ENCODE results near the gene KCNJ15. TPM values are rescaled to one million over a fixed set of nuclear protein-coding genes. Genes with fewer than 3 reads are reported as not detected.

KCNJ15 gene
- total RNA-seq, 4 donors from 2014 or later = 4.6 to 9.2 (median 6.5) TPM

GRCh38 chr21:38299671-38300070 lies 42.9 kb downstream of the KCNJ15 start:
- DNase-seq (ENCODE audit: low spot score in 2 of 2) = no peak
- peaks cover 5% of the 10 kb centered on the region for H3K36me3 ChIP-seq
- no peaks in the 10 kb centered on the region for H3K9me3 ChIP-seq
- 96% methylated on average over 8 of the region's 8 CpGs for WGBS
- no peak overlapping the region for H3K4me3 ChIP-seq
- no peaks in the 10 kb centered on the region for H3K27me3 ChIP-seq
- TF ChIP-seq POLR2AphosphoS5 (IDR thresholded peaks at IDR 0.05) = no peak
- no peak overlapping the region for H3K27ac ChIP-seq
- peaks cover 31% of the 10 kb centered on the region for H3K4me1 ChIP-seq

DNA sequence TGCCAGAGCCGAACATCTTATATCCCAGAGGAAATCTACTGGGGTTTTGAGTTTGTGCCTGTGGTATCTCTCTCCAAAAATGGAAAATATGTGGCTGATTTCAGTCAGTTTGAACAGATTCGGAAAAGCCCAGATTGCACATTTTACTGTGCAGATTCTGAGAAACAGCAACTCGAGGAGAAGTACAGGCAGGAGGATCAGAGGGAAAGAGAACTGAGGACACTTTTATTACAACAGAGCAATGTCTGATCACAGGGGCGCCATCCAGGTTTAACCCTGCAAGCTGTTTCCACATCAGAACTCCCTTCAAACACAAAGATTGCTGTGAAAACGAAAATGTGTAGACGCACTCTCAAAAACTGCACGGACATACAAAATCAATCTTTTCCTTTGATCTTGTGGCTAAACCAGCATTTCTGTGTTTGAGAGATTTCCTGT lies 43.4 kb downstream of the KCNJ15 start:
- TF ChIP-seq POLR2AphosphoS5 (IDR thresholded peaks at IDR 0.05) (no peak), CTCF (IDR thresholded peaks at IDR 0.05) (no peak), EP300 (IDR thresholded peaks at IDR 0.05) (no peak), POLR2A (IDR thresholded peaks at IDR 0.05) (no peak)
- peaks cover 29% of the 10 kb centered on the region for H3K4me1 ChIP-seq
- no peak overlapping the region for H3K27ac ChIP-seq
- 60% methylated on average over 7 of the region's 7 CpGs for WGBS
- H3K9me3 ChIP-seq = no peaks in the 10 kb centered on the region
- no peak overlapping the region for H3K4me3 ChIP-seq
- peaks cover 5% of the 10 kb centered on the region for H3K36me3 ChIP-seq
- no peak for DNase-seq (ENCODE audit: low spot score in 2 of 2)
- H3K27me3 ChIP-seq = no peaks in the 10 kb centered on the region

- H3K27ac ChIP-seq = no peak overlapping the region
- WGBS = 87% methylated on average over 15 of the region's 15 CpGs
- H3K4me1 ChIP-seq = peaks cover 22% of the 10 kb centered on the region
- no peaks in the 10 kb centered on the region for H3K9me3 ChIP-seq
- H3K27me3 ChIP-seq = no peaks in the 10 kb centered on the region
- H3K4me3 ChIP-seq = no peak overlapping the region
- H3K36me3 ChIP-seq = peaks cover 5% of the 10 kb centered on the region
- no peak for DNase-seq (ENCODE audit: low spot score in 2 of 2)
- no peak for TF ChIP-seq POLR2A (IDR thresholded peaks at IDR 0.05)
- TF ChIP-seq CTCF (IDR thresholded peaks at IDR 0.05) = no peak
- TF ChIP-seq POLR2AphosphoS5 (IDR thresholded peaks at IDR 0.05) = no peak
- TF ChIP-seq EP300 (IDR thresholded peaks at IDR 0.05) = no peak
Observed at GRCh38 chr21:38301321-38302214, 44.8 kb downstream of the KCNJ15 start.

DNA sequence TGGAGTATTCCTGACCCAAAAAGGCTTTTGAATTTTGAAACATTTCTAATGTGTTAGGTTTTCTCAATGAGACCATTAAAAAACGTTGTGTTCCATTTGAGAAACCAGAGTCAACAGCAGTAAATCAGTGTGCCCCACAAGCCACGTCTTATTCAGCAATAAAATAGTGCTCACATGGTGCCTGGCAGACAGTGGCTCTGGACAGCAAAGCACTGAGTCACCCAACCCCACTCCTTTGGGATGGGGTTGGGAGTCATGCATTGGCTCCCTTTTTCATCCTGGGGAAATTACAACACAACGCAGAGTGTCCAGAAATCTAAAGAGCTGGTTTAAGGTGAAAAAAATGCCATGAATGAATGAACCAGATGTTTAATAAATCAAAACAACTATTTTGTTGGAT lies 46.5 kb downstream of the KCNJ15 start:
- peak in 1 of 2 donors; percentile 86 for DNase-seq (ENCODE audit: low spot score in 2 of 2)
- Histone ChIP-seq H3K4me3 (no peak overlapping the region), H3K9me3 (no peaks in the 10 kb centered on the region), H3K4me1 (peaks cover 6% of the 10 kb centered on the region), H3K27me3 (no peaks in the 10 kb centered on the region), H3K36me3 (peaks cover 5% of the 10 kb centered on the region), H3K27ac (no peak overlapping the region)
- TF ChIP-seq POLR2A (IDR thresholded peaks at IDR 0.05) (no peak), CTCF (IDR thresholded peaks at IDR 0.05) (no peak), POLR2AphosphoS5 (IDR thresholded peaks at IDR 0.05) (peak; percentile 51 to 84 (median 61))
- 54% methylated on average over 3 of the region's 3 CpGs for WGBS

DNA sequence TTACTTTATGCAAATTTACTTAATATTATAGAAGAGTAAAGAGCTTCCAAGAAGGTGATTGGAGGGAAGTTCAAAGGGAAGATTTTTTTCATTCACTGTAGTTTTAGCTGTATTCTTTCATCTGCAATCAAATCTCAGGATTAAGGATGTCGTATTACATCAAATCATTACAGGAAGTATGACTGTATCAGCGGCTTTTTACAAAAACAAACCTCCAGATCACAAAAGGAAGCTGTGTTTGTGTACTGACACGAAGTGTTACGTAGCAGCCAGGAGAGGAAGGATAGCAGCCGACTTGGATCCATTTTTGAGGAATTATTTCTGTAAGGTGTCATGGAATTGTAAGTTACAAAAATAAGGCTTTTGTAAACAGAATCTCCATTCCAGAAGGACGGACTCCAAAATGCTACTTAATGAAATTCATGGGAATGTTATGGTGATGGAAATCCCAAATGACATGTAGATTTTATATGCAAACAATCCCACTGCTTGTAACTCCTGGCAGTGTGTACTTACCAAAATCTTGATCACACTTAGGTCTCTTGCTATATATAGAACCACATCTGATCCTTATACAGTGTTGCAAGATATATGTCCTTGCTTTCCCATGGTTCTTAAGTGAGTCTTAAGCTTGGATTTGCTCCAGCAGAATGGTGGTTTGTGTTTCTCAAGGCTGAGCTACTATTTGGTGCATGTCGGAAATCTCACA lies 49.8 kb downstream of the KCNJ15 start:
- H3K27ac ChIP-seq = no peak overlapping the region
- TF ChIP-seq POLR2A (IDR thresholded peaks at IDR 0.05) = no peak
- no peak for TF ChIP-seq POLR2AphosphoS5 (IDR thresholded peaks at IDR 0.05)

More for the DNA sequence above, 49.8 kb downstream of the KCNJ15 start:
- Histone ChIP-seq H3K27me3 (no peaks in the 10 kb centered on the region), H3K4me1 (peaks cover 6% of the 10 kb centered on the region), H3K4me3 (no peak overlapping the region), H3K9me3 (no peaks in the 10 kb centered on the region), H3K36me3 (no peaks in the 10 kb centered on the region)
- no peak for DNase-seq (ENCODE audit: low spot score in 2 of 2)
- whole genome bisulfite sequencing = 39% methylated on average over 7 of the region's 7 CpGs
